NCI-H2171 treated with DMSO at 0.1 percent for 48 hours (cell line): ENCODE results near the gene SOCS6.

ENCODE experiments used
- DNase-seq: peaks from one replicate; lab custom pipeline; 2025; lab: John Stamatoyannopoulos, UW

The SOCS6 gene

DNA sequence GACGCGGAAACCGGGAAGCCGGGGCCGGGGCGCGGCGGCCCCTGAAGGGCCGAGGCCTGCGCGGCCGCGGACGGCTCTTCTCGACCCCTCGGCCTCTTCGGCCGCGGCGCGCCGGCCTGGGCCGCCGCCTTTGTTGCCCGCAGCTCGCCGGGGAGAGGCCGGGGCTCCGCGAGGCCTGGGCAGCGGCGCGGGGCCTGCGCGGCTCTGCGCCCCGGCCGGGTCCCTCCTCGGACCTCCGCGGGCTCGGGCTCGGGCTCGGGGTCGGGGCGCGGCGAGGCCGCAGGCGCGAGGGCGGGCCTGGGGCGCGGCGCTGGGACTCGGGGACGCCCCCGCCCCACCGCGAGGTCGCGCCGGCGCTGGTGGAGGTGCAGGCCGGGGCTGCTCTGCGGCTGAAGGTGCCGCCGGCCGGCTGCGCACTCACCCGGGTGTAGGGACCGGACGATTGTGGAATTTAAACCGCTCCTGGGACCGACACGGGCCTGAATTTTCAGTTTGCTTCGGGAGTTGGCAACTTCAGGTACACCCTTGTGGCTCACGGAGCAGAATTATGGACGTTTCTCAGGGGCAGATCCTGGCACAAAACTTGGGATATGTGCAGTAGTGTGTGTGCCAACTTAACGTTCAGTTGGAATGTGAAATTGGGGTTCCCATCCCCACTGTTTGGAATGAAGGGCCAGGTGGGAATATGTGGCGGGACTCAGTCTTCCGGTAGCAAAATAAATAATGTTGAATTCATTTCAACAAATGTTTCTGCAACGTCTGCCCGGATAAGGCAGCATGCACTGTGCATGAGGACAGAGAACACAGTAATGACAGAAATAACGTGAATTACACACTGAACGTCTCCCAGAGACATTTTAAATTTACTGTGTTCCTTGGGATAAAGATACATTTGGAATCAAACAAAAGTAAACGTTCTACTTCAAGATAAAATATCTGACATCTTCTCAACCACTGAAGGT, 787 bp downstream of the SOCS6 start:
- no peak for DNase-seq

DNA sequence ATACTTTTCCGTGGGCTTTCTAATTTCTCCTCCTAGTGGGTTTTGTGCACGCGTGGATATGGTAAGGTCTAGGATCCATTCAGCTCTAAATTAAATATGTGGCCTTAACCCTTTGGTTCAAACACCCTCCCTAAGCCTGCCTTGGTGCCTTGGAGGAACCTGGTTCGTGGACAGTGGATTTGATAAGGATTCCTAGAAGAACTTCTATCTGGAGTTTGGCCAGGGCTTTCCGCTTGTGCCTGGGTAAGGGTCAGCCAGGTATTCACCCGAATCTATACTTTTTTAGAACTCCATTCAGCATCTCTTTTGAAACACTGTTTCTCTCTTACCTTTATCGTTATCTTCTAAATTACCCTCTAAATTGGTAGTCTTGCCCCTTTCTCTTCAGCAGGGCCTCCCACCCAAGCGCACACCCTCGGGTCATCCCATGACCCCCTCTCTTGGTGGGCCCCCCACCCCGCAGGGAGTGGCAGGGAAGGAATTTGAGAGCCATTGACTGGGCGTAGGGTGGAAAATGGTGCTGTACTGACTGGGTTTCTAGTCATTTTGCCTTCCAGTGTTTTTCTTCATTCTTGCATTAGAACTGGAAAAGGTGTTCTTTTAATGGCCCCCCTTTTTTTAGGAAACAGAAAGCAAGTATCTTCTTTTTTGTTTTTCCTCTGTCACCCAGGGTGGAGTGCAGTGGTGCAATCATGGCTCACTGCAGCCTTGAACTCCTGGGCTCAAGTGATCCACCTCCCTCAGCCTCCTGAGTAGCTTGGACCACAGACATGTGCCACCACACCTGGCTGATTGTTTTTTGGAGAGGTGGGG, 1.8 kb downstream of the SOCS6 start:
- no peak for DNase-seq

DNA sequence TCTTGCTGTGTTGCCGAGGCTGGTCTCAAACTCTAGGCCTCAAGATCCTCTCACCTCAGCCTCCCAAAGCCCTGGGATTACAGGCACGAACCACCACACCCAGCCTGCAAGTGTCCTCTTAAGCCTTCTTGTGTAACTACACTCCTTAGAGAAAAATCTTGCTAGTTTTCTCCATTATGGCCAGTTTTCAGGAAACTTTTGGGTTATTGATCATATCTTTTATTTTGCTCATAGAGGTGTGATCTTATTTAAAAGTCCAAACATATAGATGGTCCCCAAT, 2.4 kb downstream of the SOCS6 start:
- DNase-seq: no peak

DNA sequence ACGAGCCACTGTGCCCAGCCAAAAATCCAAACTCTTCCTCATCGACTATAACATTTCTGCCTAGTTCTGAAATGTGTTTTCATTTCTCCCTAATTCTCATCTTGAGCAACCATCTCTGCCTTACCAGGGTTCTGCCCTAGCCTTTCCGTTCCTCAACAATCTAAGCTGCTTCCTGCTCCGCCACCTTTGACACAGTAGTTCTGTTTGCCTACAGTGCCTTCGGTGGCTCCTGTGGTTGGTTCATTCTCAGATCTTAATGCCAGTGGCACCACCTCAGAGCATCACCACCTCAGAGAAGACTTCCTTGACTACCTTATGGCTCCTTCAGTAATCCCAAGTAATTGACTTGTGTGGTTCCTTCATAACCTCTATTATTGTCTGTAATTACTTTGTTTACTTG, 3.8 kb downstream of the SOCS6 start:
- DNase-seq: no peak

DNA sequence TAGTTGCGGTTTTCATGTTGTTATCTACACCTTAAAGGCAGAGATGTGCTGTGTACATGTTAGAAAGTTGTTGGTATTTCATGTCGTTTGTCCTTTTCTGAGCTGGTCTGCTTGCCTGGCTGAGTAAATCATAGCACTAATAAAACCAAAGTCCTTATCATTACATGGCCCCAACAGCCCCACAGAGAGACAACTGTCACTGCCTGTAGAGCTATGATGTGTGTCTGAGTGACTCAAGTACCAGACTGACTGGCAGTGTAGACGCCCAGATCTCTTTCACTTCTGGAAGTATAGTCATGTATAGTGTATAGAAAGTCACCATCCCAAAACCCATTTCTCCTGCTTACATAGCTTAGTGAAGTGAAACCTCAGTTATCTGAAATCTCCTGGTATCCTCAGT, 4.3 kb downstream of the SOCS6 start:
- DNase-seq: no peak

DNA sequence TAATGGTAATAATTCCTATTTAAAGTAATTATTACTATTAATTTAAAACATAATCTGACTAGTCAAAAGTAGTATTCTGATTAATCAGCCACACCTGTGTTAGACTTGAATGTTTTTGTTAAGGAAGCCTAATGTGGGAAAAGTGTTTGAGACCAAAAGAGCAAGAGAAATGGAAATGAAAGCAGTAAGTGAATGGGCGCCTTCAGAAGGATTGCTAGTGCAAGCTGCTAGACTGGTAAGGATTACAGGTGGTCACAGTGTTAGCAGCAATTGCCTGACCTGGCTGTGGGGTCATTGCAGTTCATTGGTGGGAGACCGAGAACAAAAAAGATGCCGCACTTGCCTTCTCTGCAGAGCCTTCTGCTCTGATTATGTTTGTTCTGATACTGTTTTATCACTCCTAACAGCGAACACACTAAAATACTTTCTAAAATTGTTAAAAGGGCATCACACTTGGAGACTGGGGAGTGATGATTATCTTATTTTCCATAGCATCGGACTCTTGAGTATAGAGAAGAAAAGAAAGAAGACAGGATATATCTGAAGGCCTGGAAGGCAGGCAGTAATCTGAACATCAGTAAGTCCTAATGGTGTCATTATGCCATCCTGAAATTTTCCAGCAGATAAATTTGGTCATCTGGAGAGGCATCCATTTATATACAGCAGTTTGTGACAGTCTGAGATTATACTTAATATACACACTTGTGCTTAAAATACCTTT, 5.8 kb downstream of the SOCS6 start:
- DNase-seq: no peak

DNA sequence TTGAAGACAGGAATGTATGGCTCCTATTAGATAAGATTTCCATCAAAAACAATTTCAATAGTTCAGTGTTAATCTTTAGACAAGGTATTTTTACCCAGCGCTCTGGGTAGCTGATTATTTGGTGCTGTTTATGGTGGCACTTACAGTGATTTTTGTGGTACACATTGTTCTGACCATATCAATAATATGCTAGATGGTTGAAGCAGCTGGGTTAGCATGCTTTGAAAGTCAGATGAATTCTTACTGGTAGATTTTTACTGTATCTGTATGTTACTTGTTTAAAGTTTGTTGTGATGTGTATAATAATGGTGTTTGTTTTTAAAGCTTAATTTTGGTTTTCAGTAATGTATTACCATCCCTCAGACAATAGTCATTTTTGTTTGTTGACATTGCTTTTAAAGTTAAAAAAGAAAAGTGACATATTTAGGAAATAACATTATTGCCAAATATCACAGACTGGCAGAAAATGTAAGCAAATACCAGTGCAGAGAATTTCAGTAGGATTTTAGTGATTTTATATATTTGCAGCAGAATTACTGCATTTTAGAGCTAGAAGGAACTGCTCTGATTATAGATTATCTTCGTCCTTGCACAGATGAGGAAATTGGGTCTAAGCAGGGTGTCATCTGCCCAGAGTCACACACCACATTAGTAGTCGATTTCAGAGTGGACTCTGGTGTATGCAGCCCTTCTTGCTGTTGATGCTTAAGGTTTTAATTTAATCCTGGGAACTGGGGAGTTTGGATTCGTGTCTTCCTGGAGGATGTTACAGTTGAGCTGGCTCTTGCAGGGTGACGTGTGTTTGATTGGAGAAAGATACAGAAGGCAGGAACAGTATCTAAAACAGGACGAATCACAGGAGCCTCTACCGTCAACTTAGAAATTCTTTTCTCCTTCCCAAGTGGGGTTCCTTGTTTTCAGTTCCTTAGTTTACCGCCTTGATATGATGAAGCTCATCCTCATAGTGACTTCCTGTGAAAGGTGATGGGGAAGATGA, 6.6 kb downstream of the SOCS6 start:
- DNase-seq: no peak

DNA sequence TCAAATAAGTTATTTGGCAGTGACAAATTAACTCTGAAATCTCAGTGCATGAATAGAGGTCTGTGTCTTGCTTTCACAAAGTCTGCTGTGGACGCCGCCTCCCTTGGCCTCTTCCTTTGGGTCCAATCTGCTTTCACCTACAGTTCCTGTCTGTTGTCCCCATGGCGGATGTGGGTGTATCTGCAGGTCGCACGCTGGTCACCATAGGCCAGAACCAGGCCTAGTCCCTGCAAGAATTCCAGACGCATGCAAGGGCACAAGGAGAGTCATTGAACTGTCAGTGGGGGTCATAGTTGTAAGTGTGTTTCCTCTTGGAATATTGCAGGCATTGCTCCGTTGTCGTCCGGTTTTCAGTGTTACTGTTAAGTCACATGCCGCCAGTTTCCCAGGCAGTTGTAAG, 7.4 kb downstream of the SOCS6 start:
- DNase-seq: no peak

DNA sequence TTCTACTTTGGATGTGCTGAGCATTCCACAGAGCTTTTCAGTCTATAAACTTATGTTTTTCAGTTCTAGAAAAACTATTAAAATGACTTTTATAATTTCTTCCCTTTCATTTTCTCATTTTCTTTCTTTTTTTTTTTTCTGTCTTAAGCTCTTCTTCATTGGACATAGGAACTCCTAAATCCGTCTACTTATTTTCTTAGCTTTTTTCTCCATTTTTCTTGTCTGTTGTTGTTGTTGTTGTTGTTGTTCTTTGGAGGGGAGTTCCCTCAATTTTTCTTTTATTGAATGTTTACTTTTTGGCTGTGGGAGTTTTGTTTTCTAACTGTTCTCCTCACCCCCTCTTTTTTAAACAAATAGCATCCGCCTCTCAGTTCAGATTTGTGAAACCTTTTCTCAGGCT, 7.9 kb downstream of the SOCS6 start:
- DNase-seq: no peak

DNA sequence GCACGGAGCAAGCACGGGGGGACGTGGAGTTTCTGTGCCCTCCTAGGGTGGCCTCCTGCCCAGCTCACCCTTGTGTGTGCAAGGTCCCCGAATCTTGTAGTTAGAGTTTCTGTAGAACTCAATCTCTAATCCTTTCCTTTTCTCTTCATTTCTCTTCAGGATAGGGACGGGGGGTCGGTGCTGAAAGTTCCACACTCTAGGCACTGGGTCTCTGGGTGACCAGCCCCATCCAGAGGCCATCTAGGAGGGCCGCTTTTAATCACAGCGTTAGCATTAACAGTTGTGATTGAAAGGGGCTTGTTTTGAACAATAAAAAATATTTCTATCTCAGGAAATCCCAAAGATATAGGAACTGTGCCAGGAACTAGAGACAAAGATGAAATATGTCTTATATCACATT, 10.5 kb downstream of the SOCS6 start:
- DNase-seq: no peak

DNA sequence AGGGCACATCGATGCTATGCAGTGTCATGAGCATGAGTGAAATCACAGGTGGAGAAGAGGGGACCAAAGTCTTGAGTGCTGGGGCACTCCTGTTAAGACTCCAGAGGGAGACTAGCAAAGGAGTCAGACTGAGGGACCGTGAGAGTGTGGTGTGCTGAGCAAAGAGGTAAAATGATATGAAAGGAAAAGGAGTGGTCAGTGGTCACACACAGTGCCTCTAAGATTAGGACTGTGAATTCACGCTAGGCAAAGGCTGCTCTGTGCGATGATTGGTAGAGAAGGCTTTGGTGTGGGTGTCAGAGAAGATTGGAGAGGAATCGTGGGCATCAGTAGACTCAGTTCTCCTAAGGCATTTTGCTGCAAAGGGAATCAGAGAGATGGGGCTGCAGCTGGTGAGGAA, 12.8 kb downstream of the SOCS6 start:
- DNase-seq: no peak

DNA sequence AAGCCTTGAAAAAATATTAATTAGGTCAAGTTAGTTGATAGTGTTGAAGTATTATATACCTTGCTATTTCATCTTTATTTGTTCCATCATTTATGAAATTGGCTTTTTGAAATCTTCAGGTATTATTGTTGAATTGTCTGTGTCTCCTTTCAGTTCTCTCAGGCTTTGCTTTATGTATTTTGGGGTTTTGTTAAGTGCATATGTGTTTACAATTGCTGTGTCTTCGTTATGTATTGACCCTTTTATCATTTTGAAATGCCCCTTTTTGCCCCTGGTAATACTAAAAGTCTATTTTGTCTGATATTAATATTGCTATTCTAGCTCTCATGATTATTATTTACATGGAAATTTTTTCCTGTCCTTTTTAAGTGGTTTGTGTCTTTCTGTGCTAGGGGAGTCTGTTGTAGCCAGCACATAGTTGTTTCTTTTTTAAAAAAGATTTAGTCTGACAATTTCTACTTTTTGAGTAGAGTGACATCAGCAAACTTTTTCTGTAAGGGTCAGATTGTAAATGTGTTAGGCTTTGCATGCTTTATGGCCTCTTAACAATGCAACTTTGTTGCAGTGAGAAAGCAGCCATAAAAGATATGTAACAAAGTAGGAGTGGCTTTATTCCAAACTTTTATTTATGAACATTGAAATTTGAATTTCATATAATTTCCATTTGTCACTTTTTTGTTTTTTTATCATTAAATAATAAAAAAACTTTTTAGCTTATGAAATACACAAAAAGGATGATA, 19.9 kb downstream of the SOCS6 start:
- no peak for DNase-seq

DNA sequence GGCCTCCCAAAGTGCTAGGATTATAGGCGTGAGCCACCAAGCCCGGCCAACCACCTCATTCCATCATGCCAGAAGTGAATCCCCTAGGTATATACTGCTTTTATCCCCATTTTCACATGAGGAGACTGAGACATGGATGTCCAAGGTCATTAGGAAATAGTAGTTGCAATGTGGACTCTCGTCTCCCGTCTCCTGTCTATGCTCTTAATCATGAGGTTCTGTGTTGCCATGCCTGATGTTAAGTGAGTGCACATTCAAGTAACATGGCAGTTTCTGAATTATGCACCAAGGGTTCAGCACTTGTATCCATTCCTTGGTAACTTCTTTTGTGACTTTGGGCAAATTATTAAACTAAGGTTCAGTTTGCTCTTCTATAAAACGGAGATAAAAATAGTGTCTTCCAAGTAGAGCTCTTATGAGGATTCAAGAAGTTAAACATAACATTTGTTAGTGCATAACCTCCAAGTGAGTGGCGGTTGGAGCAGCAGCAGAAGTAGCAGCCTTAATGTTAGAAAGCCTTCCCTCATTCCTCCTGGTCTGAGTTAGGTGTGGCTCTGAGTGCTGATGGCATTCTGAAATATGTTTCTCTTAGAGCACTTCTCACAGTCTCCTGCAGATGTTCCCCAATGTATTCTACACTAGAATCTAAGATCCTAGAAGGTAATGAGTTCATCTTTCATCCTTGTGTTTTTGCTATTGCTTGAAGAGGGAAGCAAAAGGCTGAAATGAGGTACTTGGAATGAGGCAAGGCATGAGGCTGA, 21.9 kb downstream of the SOCS6 start:
- no peak for DNase-seq

DNA sequence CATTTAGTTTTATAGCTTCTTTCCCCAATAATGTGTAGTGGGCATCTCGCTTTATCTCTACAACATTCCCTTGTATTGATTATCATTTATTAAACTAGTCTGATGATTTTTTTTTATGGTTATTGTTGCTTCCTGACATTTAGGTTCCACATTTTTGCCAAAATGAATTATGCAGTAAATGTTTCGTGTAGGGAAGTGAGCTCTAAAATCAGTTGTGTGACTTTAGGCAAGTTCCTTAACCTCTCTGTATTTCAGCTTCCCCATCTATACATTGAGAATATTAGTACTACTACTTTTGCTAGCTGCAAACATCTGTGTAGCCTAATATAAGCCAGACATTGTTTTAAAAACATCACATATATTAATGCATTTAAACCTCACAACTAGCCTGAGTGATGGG, 22.9 kb downstream of the SOCS6 start:
- no peak for DNase-seq

DNA sequence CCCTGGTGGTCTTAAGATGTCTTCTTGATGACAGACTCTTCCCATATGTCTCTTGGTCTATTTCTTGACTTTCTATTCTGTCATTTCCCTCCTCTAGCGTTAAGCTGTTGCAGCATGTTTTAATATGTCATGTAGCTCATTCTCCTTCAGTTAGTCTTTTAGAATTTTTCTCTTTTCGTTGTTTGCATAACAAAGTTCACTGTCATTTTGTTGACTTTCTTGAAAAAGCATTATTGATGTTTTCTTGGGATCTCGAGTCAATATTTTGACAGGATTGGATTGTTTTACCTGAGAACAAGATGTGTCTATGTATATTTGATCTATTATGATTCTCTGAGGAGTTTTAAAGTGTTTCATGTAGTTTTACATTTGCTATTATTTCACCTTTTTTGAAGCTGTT, 24.8 kb downstream of the SOCS6 start:
- no peak for DNase-seq

DNA sequence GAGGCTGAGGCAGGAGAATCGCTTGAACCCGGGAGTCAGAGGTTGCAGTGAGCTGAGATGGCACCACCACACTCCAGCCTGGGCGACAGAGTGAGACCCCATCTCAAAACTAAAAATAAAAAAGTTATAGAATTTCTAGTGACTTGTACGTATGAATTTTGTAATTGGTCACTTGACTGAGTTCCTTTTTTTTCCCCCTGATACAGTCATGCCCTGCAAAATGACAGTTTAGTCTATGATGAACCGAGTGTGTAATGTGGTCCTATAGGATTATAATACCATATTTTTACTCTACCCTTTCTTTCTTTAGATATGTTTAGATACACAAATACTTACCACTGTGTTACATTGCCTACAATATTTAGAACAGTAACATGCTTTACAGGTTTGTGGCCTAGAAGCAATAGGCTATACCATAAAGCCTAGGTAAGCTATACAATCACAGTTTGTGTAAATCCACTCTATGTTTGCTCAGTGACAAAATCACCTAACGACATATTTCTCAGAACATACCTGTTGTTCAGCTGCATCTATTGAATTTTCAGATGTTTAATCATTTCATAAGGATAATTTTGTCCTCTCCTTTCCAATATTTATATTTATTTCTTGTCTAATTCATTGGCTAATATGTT, 25.4 kb downstream of the SOCS6 start:
- no peak for DNase-seq

DNA sequence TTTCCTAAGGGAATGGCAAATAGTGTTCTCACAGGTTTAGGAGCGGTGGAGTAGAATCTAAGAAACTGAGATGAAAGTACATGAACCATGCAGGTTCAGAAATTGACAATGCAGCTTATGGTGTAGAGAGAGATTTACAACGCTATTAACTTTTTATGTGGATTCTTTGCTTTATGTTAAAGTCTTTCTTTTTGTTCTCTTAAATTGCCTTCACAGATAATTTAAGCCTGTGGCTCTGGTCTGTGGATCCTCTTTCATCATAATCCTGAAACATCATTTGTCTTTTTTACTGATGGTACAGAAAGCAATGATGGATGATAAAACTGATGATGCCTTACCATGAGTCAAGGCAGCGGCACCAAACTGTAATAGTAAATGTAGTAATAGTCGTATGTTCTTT, 30.3 kb downstream of the SOCS6 start:
- no peak for DNase-seq

DNA sequence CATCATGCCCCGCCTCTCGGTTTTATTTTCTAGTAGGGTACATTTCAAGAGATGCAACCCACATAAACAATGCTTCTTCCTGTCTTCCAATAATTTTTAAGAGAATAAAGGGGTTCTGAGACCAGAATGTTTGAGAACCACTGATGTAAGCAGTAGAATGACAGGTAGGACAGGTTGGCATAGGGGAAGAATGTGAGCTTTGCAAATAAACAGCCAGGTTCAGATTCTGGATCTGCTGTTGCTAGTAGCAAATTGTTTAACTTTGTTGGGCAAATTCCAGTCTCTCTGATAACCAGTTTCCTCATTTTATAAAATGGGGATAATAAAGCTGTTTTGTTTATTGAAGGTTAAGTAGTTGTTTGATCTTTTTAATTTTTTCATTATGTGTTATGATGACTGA, 32.8 kb downstream of the SOCS6 start:
- DNase-seq: no peak

DNA sequence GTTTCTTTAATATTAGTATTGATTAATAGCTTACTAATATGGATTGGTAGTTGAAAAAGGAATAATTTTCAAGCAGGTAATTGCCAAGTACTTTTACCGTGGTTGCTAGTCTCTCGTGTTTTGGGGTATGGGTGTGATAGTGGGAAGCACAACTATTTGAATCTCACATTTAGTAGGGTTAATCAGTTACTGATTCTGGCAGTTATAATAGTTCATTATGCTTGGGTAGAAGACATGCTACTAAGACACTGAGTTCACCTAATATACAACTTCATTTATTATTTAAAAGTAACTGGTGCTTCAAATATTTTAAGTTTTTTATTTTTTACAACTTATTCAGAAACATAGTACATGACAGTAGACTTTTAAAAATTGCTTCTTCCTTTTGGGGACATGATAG, 33.5 kb downstream of the SOCS6 start:
- no peak for DNase-seq

DNA sequence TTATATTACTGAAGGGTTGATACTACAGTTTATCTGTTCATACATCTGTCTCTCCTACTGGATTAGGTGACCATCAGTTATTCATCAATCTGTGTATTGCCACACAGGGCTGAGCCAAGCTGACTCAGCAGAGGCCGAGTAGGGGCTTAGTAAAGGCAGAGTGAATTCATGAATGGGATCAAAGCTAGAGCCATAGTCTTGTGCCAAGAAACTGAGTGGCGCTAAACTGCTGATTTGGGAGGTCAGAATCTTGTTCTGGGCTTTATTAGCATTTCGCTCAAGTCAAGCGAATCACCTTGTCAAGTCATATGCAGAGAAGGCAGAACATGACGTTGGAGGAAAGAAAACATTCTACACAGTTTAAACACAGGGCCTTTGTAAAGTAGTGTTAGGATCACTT, 34.1 kb downstream of the SOCS6 start:
- no peak for DNase-seq
